Measurements from ENCODE around the gene LRRK2. TPM values are rescaled to one million over a fixed set of nuclear protein-coding genes. Genes with fewer than 3 reads are reported as not detected.

The LRRK2 gene
- total and polyA plus RNA-seq, 2 of the 8 experiments (the other 6 are each of a cell fraction or from before 2014, with no cell fraction given): 0.06 to 0.13 TPM

GRCh38 chr12:40286583-40286982 is 61.8 kb downstream of the LRRK2 start:
- no peak overlapping the region for H3K27ac ChIP-seq (ENCODE audit: low read depth, low read length)
- no peak overlapping the region for H2AK5ac ChIP-seq (ENCODE audit: low read depth, low read length)
- no peak overlapping the region for H4K91ac ChIP-seq (replicated peaks; ENCODE audit: insufficient read length, low read length)
- FAIRE-seq (no peak), DNase-seq (ENCODE audit: low read depth in 1 of 2, low spot score in 2 of 2) (no peak)
- H4K20me1 ChIP-seq (replicated peaks in 1 of 2; ENCODE audit: control insufficient read depth in 1 of 2, insufficient read depth in 2 of 2, low read length in 2 of 2): no peaks in the 10 kb centered on the region
- POLR2A ChIA-PET (ENCODE audit: partially characterized antibody): no interaction called here
- H2BK120ac ChIP-seq (replicated peaks; ENCODE audit: low read depth, low read length): no peak overlapping the region
- no peak overlapping the region for H2BK5ac ChIP-seq (ENCODE audit: low read depth, low read length)
- H3K18ac ChIP-seq (ENCODE audit: extremely low read depth, low read length): no peak overlapping the region
- no peak overlapping the region for H2AFZ ChIP-seq (ENCODE audit: low read length)
- H4K8ac ChIP-seq (ENCODE audit: extremely low read depth, insufficient read depth, low read length): no peak overlapping the region
- H3K79me2 ChIP-seq (ENCODE audit: control insufficient read depth in 1 of 2, insufficient read depth in 2 of 2, low read length in 2 of 2): no peaks in the 10 kb centered on the region
- no peak overlapping the region for H2BK12ac ChIP-seq (ENCODE audit: low read depth, low read length)
- H3K4me1 ChIP-seq (replicated peaks in 1 of 4; ENCODE audit: control insufficient read depth in 3 of 4, insufficient read depth in 4 of 4, low read length in 3 of 4): no peaks in the 10 kb centered on the region
- no peak overlapping the region for H3K4ac ChIP-seq (replicated peaks; ENCODE audit: insufficient read length, low read depth, low read length)
- no peak overlapping the region for H3K23ac ChIP-seq (ENCODE audit: insufficient read length)
- H2BK20ac ChIP-seq (ENCODE audit: low read length): no peak overlapping the region
- no peak overlapping the region for H2BK15ac ChIP-seq (ENCODE audit: low read length)
- H3K27me3 ChIP-seq (replicated peaks in 1 of 4; ENCODE audit: control insufficient read depth in 3 of 4, extremely low read depth in 1 of 4, insufficient read depth in 3 of 4, low read length in 3 of 4): no peaks in the 10 kb centered on the region
- no peaks in the 10 kb centered on the region for H3K79me1 ChIP-seq (ENCODE audit: low read depth, low read length)
- no peak overlapping the region for H3K56ac ChIP-seq (replicated peaks; ENCODE audit: insufficient read length, low read depth, low read length)
- no peak overlapping the region for H3K4me2 ChIP-seq (ENCODE audit: insufficient read depth in 1 of 2, low read depth in 2 of 2, low read length in 2 of 2)
- H3K9me3 ChIP-seq (ENCODE audit: insufficient read depth in 2 of 2, low read depth in 1 of 2, low read length in 1 of 2): peaks cover 0 to 5% of the 10 kb centered on the region in 2 experiments; a peak in 1 of 4 replicates
- H3K23me2 ChIP-seq (ENCODE audit: low read depth, low read length): no peaks in the 10 kb centered on the region
- H3K14ac ChIP-seq (ENCODE audit: insufficient read length): no peak overlapping the region
- no peak overlapping the region for H3K9ac ChIP-seq (replicated peaks in 1 of 4; ENCODE audit: extremely low read depth in 1 of 4, low read depth in 3 of 4, low read length in 3 of 4)
- TF ChIP-seq RBBP5 (IDR thresholded peaks at IDR 0.05; ENCODE audit: borderline replicate concordance, low read depth, low read length) (no peak), POLR2A (IDR thresholded peaks at IDR 0.05; ENCODE audit: control extremely low read depth in 1 of 2, low read depth in 2 of 2, low read length in 2 of 2) (no peak), ASH2L (IDR thresholded peaks at IDR 0.05; ENCODE audit: low read length) (no peak), SIX5 (IDR thresholded peaks at IDR 0.05; ENCODE audit: low read depth, low read length) (no peak), TAF7 (optimal IDR thresholded peaks at IDR 0.05; ENCODE audit: borderline replicate concordance, low read depth, low read length) (no peak)
- no peaks in the 10 kb centered on the region for H3K36me3 ChIP-seq (ENCODE audit: control insufficient read depth in 2 of 4, insufficient read depth in 4 of 4, low read length in 3 of 4)
- no peak overlapping the region for H3K4me3 ChIP-seq (ENCODE audit: extremely low read depth in 1 of 4, insufficient read depth in 2 of 4, low read depth in 3 of 4, low read length in 4 of 4)
- CTCF ChIA-PET (ENCODE audit: partially characterized antibody): interaction anchor here (0.9 kb wide), 1 partner anchor 35 kb away, joined by 3 read pairs; no protein-coding TSS in a partner anchor
- no peak overlapping the region for H4K5ac ChIP-seq (ENCODE audit: insufficient read length, low read depth, low read length)
